ENCODE data around the gene RNF103.
A peak's percentile ranks its signal among the peaks of the same experiment; 100 is the strongest.

Gene RNF103

DNA sequence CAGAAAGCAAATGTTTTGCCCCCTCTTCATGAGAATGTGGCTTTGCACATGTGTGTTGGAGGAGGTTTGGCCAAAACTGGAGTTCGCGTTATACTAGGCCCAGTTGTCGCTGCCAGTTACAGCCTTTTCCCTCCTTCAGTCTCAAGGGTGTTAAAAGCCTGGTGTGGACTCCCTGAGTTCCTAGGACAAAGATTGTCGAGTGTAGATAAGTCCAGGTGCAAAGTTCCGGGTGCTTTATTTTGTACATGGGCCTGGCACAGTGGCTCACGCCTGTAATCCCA is 542 bp upstream of the RNF103 start:
- H3K9ac ChIP-seq (ENCODE audit: low read length in 2 of 2) = peak overlapping the region; percentile 78 to 92
- H3K27ac ChIP-seq (ENCODE audit: low read length) = peak overlapping the region; percentile 86
- H3K4me3 ChIP-seq (ENCODE audit: low read length in 2 of 2) = peak overlapping the region; percentile 61 to 93
- H3K9me3 ChIP-seq (ENCODE audit: control insufficient read depth in 2 of 2, low read length in 2 of 2) = no peaks in the 10 kb centered on the region
- H3K4me1 ChIP-seq (ENCODE audit: control insufficient read depth, insufficient read depth, low read length) = no peaks in the 10 kb centered on the region
- H3K36me3 ChIP-seq (ENCODE audit: control insufficient read depth in 2 of 2, insufficient read depth in 2 of 2, low read length in 2 of 2) = peaks cover 0 to under 1% of the 10 kb centered on the region in 2 donors
- no peaks in the 10 kb centered on the region for H3K27me3 ChIP-seq (ENCODE audit: control insufficient read depth in 1 of 2, insufficient read depth in 2 of 2, low read length in 2 of 2)

DNA sequence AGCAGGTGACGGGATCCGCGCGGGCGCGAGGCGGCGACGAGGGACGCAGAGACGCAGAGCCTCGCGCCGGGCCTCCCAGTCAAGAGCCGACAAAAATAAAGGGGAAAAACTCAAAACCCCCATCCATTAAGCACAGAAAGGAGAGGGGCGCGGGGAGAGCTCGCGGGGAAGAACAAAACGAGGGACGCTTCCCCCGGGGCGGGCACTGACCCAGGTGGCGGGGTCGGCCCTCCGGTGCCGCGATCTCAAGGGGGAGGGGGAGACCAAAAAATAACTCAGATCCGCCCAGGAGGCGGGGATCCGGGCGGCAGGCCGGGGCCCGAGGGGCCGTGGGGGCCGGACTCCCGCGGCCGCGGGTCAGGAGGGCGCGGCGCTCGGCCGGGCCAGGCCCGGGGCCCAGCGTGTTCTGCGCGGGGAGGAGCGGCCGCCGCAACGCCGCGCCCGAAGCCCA is 597 bp downstream of the RNF103 start:
- Histone ChIP-seq H3K27ac (ENCODE audit: low read length) (peak overlapping the region; percentile 86), H3K27me3 (ENCODE audit: control insufficient read depth in 1 of 2, insufficient read depth in 2 of 2, low read length in 2 of 2) (no peaks in the 10 kb centered on the region), H3K4me1 (ENCODE audit: control insufficient read depth, insufficient read depth, low read length) (no peaks in the 10 kb centered on the region), H3K9ac (ENCODE audit: low read length in 2 of 2) (peak overlapping the region; percentile 92), H3K9me3 (ENCODE audit: control insufficient read depth in 2 of 2, low read length in 2 of 2) (no peaks in the 10 kb centered on the region), H3K4me3 (ENCODE audit: low read length in 2 of 2) (peak overlapping the region; percentile 93 to 98), H3K36me3 (ENCODE audit: control insufficient read depth in 2 of 2, insufficient read depth in 2 of 2, low read length in 2 of 2) (peaks cover 0 to 7% of the 10 kb centered on the region in 2 donors)

DNA sequence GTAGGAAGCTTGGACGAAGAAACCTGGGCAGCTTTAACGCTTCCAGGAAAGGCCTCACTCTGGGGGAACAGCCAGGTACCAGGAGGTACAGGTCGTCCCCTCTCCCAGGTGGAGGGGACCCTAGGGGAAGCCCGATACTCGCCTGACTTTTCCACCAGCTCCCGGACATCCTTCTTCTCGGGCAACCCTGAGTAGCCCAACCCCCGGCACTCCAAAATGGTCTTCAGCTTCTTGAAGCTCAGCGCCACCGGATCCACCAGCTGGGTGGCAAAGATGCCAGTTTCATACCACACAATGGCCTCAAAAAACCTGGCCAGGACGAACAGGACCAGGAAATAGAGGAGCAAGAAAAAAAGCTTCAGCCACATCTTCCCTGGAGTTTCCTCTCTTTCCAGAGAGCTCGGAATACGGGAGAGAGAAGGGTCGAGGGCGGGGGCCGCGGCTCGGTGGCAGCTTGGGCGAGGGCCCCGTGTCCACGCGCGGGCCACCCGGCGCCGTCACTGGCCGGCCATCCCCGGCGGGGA is 1.1 kb downstream of the RNF103 start:
- Histone ChIP-seq H3K36me3 (ENCODE audit: control insufficient read depth in 2 of 2, insufficient read depth in 2 of 2, low read length in 2 of 2) (peaks cover 0 to 7% of the 10 kb centered on the region in 2 donors), H3K4me1 (ENCODE audit: control insufficient read depth, insufficient read depth, low read length) (no peaks in the 10 kb centered on the region), H3K9me3 (ENCODE audit: control insufficient read depth in 2 of 2, low read length in 2 of 2) (no peaks in the 10 kb centered on the region), H3K4me3 (ENCODE audit: low read length in 2 of 2) (peak overlapping the region; percentile 93 to 98), H3K27ac (ENCODE audit: low read length) (peak overlapping the region; percentile 86), H3K9ac (ENCODE audit: low read length in 2 of 2) (peak overlapping the region; percentile 92), H3K27me3 (ENCODE audit: control insufficient read depth in 1 of 2, insufficient read depth in 2 of 2, low read length in 2 of 2) (no peaks in the 10 kb centered on the region)

DNA sequence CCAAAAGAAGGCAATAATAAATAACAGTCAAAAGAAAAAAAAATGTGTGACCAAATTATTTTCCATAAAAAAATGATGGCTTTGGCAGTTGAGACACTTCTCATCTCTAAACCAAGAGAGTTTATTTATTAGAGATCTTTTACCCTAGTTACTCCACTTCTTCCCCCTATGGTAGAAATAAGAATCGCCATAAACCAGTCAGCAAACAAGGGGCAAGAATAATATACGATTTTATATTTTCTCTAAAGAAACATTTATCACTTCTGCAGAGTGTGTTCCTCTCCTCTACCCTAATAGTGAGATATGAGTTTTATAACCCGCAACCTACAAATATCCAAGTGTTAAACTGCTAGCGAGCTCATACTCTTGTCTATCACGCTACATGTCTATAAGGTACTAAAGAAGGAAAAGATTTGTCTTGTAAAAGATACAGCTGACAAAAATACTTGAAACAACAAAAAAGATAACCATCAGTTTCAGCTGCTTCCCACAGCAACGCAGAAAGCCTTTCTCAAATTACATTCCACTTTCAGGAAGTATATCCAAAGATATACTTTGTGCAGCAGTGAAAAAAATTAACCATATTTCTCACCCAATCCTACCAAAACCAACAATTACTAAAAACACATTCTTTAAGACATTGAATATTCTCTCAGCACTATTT is 2.3 kb downstream of the RNF103 start:
- Histone ChIP-seq H3K27ac (ENCODE audit: low read length) (no peak overlapping the region), H3K9me3 (ENCODE audit: control insufficient read depth in 2 of 2, low read length in 2 of 2) (no peaks in the 10 kb centered on the region), H3K9ac (ENCODE audit: low read length in 2 of 2) (peak overlapping the region in 1 of 2 donors; percentile 92), H3K36me3 (ENCODE audit: control insufficient read depth in 2 of 2, insufficient read depth in 2 of 2, low read length in 2 of 2) (peaks cover 6 to 12% of the 10 kb centered on the region in 2 donors), H3K4me1 (ENCODE audit: control insufficient read depth, insufficient read depth, low read length) (no peaks in the 10 kb centered on the region), H3K27me3 (ENCODE audit: control insufficient read depth in 1 of 2, insufficient read depth in 2 of 2, low read length in 2 of 2) (no peaks in the 10 kb centered on the region), H3K4me3 (ENCODE audit: low read length in 2 of 2) (peak overlapping the region; percentile 93 to 98)

DNA sequence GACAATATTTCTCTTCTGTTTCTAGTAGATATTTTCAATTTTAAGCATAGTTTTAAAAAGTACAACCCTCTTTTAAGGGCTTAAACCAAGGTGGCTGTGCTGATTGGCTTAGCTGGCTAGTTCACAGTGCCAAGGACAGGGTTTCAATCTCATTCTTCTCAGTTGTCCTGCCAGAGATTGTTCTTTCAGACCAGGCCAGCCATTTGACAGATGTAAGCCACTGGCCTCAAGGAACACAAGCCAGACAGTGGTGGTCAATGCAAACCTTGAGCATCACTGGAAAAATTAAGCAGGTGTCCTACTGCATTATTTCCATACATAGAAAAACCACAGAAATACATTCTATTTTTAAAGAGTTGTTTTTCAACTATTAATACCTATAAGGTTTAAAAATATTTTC is 5.9 kb downstream of the RNF103 start:
- no peak overlapping the region for H3K27ac ChIP-seq (ENCODE audit: low read length)
- H3K4me1 ChIP-seq (ENCODE audit: control insufficient read depth, insufficient read depth, low read length) = no peaks in the 10 kb centered on the region

DNA sequence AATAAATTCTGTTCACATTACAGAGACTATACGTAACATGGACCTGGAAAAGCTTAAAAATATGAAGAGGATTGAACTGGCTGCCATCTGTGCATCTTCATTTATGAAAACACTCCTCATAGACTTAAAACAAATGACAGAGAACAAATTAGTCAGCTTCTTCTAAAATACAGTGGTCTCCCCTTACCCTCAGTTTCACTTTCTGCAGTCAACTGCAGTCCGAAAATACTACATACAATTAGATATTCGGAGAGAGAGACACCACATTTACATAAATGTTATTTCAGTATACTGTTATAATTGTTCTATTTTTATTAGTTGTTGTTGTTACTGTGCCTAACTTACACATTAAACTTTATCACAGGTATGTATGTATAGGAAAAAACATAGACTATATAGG is 6.5 kb downstream of the RNF103 start:
- H3K4me3 ChIP-seq (ENCODE audit: low read length in 2 of 2) = no peak overlapping the region
- no peaks in the 10 kb centered on the region for H3K4me1 ChIP-seq (ENCODE audit: control insufficient read depth, insufficient read depth, low read length)
- H3K9me3 ChIP-seq (ENCODE audit: control insufficient read depth in 2 of 2, low read length in 2 of 2) = no peaks in the 10 kb centered on the region
- H3K36me3 ChIP-seq (ENCODE audit: control insufficient read depth in 2 of 2, insufficient read depth in 2 of 2, low read length in 2 of 2) = peaks cover 21 to 24% of the 10 kb centered on the region in 2 donors
- H3K27me3 ChIP-seq (ENCODE audit: control insufficient read depth in 1 of 2, insufficient read depth in 2 of 2, low read length in 2 of 2) = no peaks in the 10 kb centered on the region
- H3K9ac ChIP-seq (ENCODE audit: low read length in 2 of 2) = no peak overlapping the region
- H3K27ac ChIP-seq (ENCODE audit: low read length) = no peak overlapping the region

More for the DNA sequence above, 5.9 kb downstream of the RNF103 start:
- no peak overlapping the region for H3K4me3 ChIP-seq (ENCODE audit: low read length in 2 of 2)
- H3K9ac ChIP-seq (ENCODE audit: low read length in 2 of 2) = no peak overlapping the region
- H3K36me3 ChIP-seq (ENCODE audit: control insufficient read depth in 2 of 2, insufficient read depth in 2 of 2, low read length in 2 of 2) = peaks cover 21 to 24% of the 10 kb centered on the region in 2 donors
- H3K9me3 ChIP-seq (ENCODE audit: control insufficient read depth in 2 of 2, low read length in 2 of 2) = no peaks in the 10 kb centered on the region
- H3K27me3 ChIP-seq (ENCODE audit: control insufficient read depth in 1 of 2, insufficient read depth in 2 of 2, low read length in 2 of 2) = no peaks in the 10 kb centered on the region

DNA sequence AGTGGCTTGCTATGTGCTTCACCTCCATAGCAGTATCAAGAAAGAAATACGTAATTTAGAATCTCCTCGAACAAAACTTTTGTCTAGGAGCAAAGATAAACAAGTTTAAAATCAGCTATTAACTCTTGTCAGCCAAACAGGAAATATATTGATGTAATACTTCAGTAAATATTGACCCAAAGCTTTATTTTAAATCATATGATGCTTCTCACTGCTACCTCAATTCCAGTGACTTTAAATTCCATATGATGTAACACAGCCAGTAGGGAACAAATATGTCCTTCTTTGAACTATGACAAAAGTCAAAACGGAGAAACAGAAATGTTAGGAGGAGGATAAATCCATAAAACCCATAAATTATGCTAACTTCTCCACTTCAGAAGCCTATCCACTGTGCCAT is 7.2 kb downstream of the RNF103 start:
- Histone ChIP-seq H3K36me3 (ENCODE audit: control insufficient read depth in 2 of 2, insufficient read depth in 2 of 2, low read length in 2 of 2) (peaks cover 24% of the 10 kb centered on the region in 2 donors), H3K4me3 (ENCODE audit: low read length in 2 of 2) (no peak overlapping the region)

DNA sequence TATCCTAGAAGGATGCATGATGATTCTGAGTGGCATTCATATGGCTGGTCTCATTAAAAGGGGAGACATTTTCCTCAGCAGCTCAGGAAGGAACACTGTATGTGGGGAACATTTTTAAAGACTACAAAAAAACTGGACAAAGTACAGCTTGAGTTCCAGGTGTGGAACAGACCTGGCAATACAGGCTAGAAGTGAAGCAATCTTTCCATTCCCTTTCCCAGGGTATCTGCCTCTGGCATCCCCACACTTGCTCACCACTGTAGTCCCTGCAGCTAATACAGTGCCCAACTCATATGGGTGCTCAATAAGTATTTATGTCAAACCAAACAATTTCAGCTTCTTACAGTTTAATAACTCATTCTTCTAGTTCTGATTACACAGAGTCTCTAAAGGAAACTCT is 8.1 kb downstream of the RNF103 start:
- H3K27me3 ChIP-seq (ENCODE audit: control insufficient read depth in 1 of 2, insufficient read depth in 2 of 2, low read length in 2 of 2) = no peaks in the 10 kb centered on the region
- no peak overlapping the region for H3K9ac ChIP-seq (ENCODE audit: low read length in 2 of 2)
- H3K27ac ChIP-seq (ENCODE audit: low read length) = no peak overlapping the region
- H3K4me1 ChIP-seq (ENCODE audit: control insufficient read depth, insufficient read depth, low read length) = no peaks in the 10 kb centered on the region
- no peaks in the 10 kb centered on the region for H3K9me3 ChIP-seq (ENCODE audit: control insufficient read depth in 2 of 2, low read length in 2 of 2)
- no peak overlapping the region for H3K4me3 ChIP-seq (ENCODE audit: low read length in 2 of 2)
- peaks cover 24 to 33% of the 10 kb centered on the region in 2 donors for H3K36me3 ChIP-seq (ENCODE audit: control insufficient read depth in 2 of 2, insufficient read depth in 2 of 2, low read length in 2 of 2)

More for the DNA sequence above, 7.2 kb downstream of the RNF103 start:
- Histone ChIP-seq H3K4me1 (ENCODE audit: control insufficient read depth, insufficient read depth, low read length) (no peaks in the 10 kb centered on the region), H3K27ac (ENCODE audit: low read length) (no peak overlapping the region), H3K27me3 (ENCODE audit: control insufficient read depth in 1 of 2, insufficient read depth in 2 of 2, low read length in 2 of 2) (no peaks in the 10 kb centered on the region), H3K9ac (ENCODE audit: low read length in 2 of 2) (no peak overlapping the region), H3K9me3 (ENCODE audit: control insufficient read depth in 2 of 2, low read length in 2 of 2) (no peaks in the 10 kb centered on the region)

DNA sequence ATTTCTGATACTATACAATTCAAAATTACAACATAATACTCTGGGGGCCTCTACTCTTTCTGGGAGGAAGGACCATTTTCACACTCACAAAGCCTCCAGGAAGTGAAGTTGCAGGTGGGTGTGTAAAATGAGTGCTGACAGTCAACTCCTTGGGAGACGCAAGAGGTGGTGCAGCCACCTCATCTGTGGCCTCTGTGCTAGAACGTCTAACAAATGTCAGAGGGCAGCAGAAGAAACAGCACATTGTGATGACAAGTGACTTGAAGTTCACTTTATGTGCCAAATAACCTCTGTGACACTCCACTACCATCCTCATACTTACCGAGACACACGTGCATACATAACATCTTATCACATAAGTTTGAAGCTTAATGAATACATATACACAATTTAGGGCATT is 10.2 kb downstream of the RNF103 start:
- H3K36me3 ChIP-seq (ENCODE audit: control insufficient read depth in 2 of 2, insufficient read depth in 2 of 2, low read length in 2 of 2) = peaks cover 31 to 44% of the 10 kb centered on the region in 2 donors

DNA sequence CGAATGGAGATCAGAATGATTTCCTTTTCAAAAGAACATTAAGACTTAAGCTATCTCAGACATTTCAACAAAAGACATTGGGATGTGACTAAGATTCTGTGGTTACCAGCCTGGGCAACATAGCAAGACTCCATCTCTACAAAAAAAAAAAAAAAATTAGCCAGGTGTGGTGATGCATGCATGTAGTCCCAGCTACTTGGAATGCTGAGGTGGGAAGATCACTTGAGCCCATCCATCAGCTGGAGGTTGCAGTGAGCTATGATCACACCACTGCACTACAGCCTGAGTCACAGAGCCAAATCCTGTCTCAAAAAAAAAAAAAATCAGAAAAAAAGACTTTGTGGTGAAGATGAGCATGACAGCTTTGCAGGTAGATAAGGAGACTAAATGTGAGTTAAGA is 12.8 kb downstream of the RNF103 start:
- H3K9me3 ChIP-seq (ENCODE audit: control insufficient read depth in 2 of 2, low read length in 2 of 2) = no peaks in the 10 kb centered on the region
- H3K36me3 ChIP-seq (ENCODE audit: control insufficient read depth in 2 of 2, insufficient read depth in 2 of 2, low read length in 2 of 2) = peaks cover 26 to 37% of the 10 kb centered on the region in 2 donors
- no peaks in the 10 kb centered on the region for H3K27me3 ChIP-seq (ENCODE audit: control insufficient read depth in 1 of 2, insufficient read depth in 2 of 2, low read length in 2 of 2)
- H3K4me3 ChIP-seq (ENCODE audit: low read length in 2 of 2) = no peak overlapping the region
- no peak overlapping the region for H3K9ac ChIP-seq (ENCODE audit: low read length in 2 of 2)
- H3K4me1 ChIP-seq (ENCODE audit: control insufficient read depth, insufficient read depth, low read length) = no peaks in the 10 kb centered on the region
- H3K27ac ChIP-seq (ENCODE audit: low read length) = no peak overlapping the region

More for the DNA sequence above, 10.2 kb downstream of the RNF103 start:
- no peak overlapping the region for H3K4me3 ChIP-seq (ENCODE audit: low read length in 2 of 2)
- no peak overlapping the region for H3K9ac ChIP-seq (ENCODE audit: low read length in 2 of 2)
- no peaks in the 10 kb centered on the region for H3K4me1 ChIP-seq (ENCODE audit: control insufficient read depth, insufficient read depth, low read length)
- no peaks in the 10 kb centered on the region for H3K27me3 ChIP-seq (ENCODE audit: control insufficient read depth in 1 of 2, insufficient read depth in 2 of 2, low read length in 2 of 2)
- H3K9me3 ChIP-seq (ENCODE audit: control insufficient read depth in 2 of 2, low read length in 2 of 2) = no peaks in the 10 kb centered on the region
- H3K27ac ChIP-seq (ENCODE audit: low read length) = no peak overlapping the region

DNA sequence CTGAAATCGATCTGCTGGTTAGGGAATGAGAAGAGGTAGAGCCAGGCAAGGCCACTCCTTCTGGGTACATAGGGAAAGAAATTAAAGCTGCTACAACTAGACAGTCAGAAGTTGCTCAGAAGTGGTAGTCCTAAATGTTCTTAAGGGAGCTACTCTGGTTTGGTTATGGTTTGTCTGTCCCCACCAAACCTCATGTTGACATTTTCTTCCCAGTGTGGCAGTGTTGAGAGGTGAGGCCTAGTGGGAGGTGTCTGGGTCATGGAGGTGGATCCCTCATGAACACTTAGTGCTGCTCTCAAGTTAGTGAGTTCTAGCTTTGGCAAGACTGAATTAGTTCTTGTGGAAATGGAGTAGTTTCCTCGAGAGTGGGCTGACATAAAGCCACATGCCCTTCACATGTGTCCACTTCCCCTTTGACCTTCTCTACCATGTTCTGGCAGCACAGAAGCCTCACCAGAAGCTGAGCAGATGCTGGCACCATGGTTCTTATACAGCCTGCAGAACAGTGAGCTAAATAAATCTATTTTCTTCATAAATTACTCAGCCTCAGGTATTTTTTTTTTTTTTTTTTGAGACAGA is 14.7 kb downstream of the RNF103 start:
- no peak overlapping the region for H3K9ac ChIP-seq (ENCODE audit: low read length in 2 of 2)
- no peak overlapping the region for H3K27ac ChIP-seq (ENCODE audit: low read length)
- H3K4me1 ChIP-seq (ENCODE audit: control insufficient read depth, insufficient read depth, low read length) = no peaks in the 10 kb centered on the region
- H3K4me3 ChIP-seq (ENCODE audit: low read length in 2 of 2) = no peak overlapping the region
- H3K36me3 ChIP-seq (ENCODE audit: control insufficient read depth in 2 of 2, insufficient read depth in 2 of 2, low read length in 2 of 2) = peaks cover 29 to 43% of the 10 kb centered on the region in 2 donors
- H3K27me3 ChIP-seq (ENCODE audit: control insufficient read depth in 1 of 2, insufficient read depth in 2 of 2, low read length in 2 of 2) = no peaks in the 10 kb centered on the region
- H3K9me3 ChIP-seq (ENCODE audit: control insufficient read depth in 2 of 2, low read length in 2 of 2) = no peaks in the 10 kb centered on the region

Data from stomach smooth muscle (tissue), 2 donors.